IMR-90 (cell line): ENCODE data around the gene AUTS2. TPM values are rescaled to one million over a fixed set of nuclear protein-coding genes. Genes with fewer than 3 reads are reported as not detected.

ENCODE experiments used
- ATAC-seq: fragments of 200-7000 bp; cut with Tn5 transposase; 2 replicates; pipeline ENCODE4 v1.9.1; 2020; ENCODE audit warnings: low read depth, mild to moderate bottlenecking, moderate library complexity
- BruUV-seq: library from RNA; stranded (reverse); fragments of 400-500 nt; replicated peaks from 2 replicates; lab custom pipeline; 2021; lab: Mats Ljungman, UMichigan
- CTCF ChIA-PET: fragments of 300-600 bp; formaldehyde crosslinking; extraction: SDS; loops from one replicate; lab custom pipeline; 2021; ENCODE audit warnings: antibody characterized with exemption; lab: Yijun Ruan, JAX
- POLR2A ChIA-PET: fragments of 300-600 bp; sonication (Branson Sonifier 250); formaldehyde crosslinking; loops from one replicate; lab custom pipeline; 2022; ENCODE audit warnings: antibody characterized with exemption; ENCODE audit not compliant: unreplicated experiment; lab: Charles Lee
- DNase-seq: peaks from one replicate; pipeline ENCODE4 v3.0.0; 2013
- H2AFZ ChIP-seq: replicated peaks from 2 replicates; pipeline ENCODE3; 2013; ENCODE audit warnings: low read length, mild to moderate bottlenecking; ENCODE audit not compliant: poor library complexity
- H2AK5ac ChIP-seq: 2 replicates; pipeline ENCODE4 v1.6.1; 2013; ENCODE audit warnings: low read depth, low read length, inconsistent platforms
- H2AK9ac ChIP-seq: replicated peaks from 2 replicates; pipeline ENCODE3; 2013; ENCODE audit warnings: mild to moderate bottlenecking, low read depth, low read length, moderate library complexity; ENCODE audit not compliant: poor library complexity
- H2BK120ac ChIP-seq: 2 replicates; pipeline ENCODE4 v1.6.1; 2013; ENCODE audit warnings: low read depth, low read length, inconsistent platforms
- H2BK15ac ChIP-seq: 3 replicates; pipeline ENCODE4 v1.6.1; 2013; ENCODE audit warnings: low read depth, low read length, inconsistent platforms
- H2BK20ac ChIP-seq: 2 replicates; pipeline ENCODE4 v1.6.1; 2013; ENCODE audit warnings: low read depth, mild to moderate bottlenecking, inconsistent platforms, low read length, moderate library complexity
- H2BK5ac ChIP-seq: 2 replicates; pipeline ENCODE4 v1.6.1; 2013; ENCODE audit warnings: mild to moderate bottlenecking, low read depth, low read length, inconsistent platforms; ENCODE audit not compliant: poor library complexity, severe bottlenecking
- H3K14ac ChIP-seq: replicated peaks from 2 replicates; pipeline ENCODE4 v1.6.1; 2013; ENCODE audit warnings: low read depth, low read length, inconsistent platforms
- H3K18ac ChIP-seq: 2 replicates; pipeline ENCODE4 v1.6.1; 2013; ENCODE audit warnings: low read depth, low read length, control low read depth
- H3K23ac ChIP-seq: 2 replicates; pipeline ENCODE4 v1.6.1; 2013; ENCODE audit warnings: low read depth, low read length, inconsistent platforms
- H3K27ac ChIP-seq: 2 replicates; pipeline ENCODE4 v1.5.1; 2013; ENCODE audit warnings: mild to moderate bottlenecking, control low read depth, low read length; ENCODE audit not compliant: insufficient read depth
- H3K27me3 ChIP-seq: 2 replicates; pipeline ENCODE4 v1.6.1; 2013; ENCODE audit warnings: low read length; ENCODE audit not compliant: control insufficient read depth, insufficient read depth
- H3K36me3 ChIP-seq: 2 replicates; pipeline ENCODE4 v1.6.1; 2013; ENCODE audit warnings: low read length, mixed read lengths; ENCODE audit not compliant: control insufficient read depth, insufficient read depth
- H3K4ac ChIP-seq: 2 replicates; pipeline ENCODE4 v1.6.1; 2013; ENCODE audit warnings: low read depth, low read length, inconsistent platforms
- H3K4me1 ChIP-seq: 2 replicates; pipeline ENCODE4 v1.6.1; 2013; ENCODE audit warnings: low read length, mixed read lengths; ENCODE audit not compliant: control insufficient read depth, insufficient read depth
- H3K4me2 ChIP-seq: 2 replicates; pipeline ENCODE4 v1.6.1; 2013; ENCODE audit warnings: low read depth, mild to moderate bottlenecking, control low read depth, low read length, moderate library complexity
- H3K4me3 ChIP-seq: 2 replicates; pipeline ENCODE4 v1.5.1; 2013; ENCODE audit warnings: low read depth, mild to moderate bottlenecking, control low read depth, low read length, moderate library complexity; ENCODE audit not compliant: insufficient read depth
- H3K56ac ChIP-seq: 2 replicates; pipeline ENCODE4 v1.6.1; 2013; ENCODE audit warnings: low read length, inconsistent platforms; ENCODE audit not compliant: insufficient read depth; ENCODE audit errors: extremely low read depth
- H3K79me1 ChIP-seq, 2 experiments: 2 replicates each; pipeline ENCODE4 v1.6.1; 2013; ENCODE audit warnings: low read length in 2 of 2, inconsistent platforms in 1 of 2, low read depth in 1 of 2
- H3K9ac ChIP-seq: 2 replicates; pipeline ENCODE4 v1.6.1; 2013; ENCODE audit warnings: low read depth, low read length, control low read depth
- H3K9me1 ChIP-seq: 2 replicates; pipeline ENCODE4 v1.6.1; 2013; ENCODE audit warnings: low read length, inconsistent platforms; ENCODE audit not compliant: insufficient read depth
- H3K9me3 ChIP-seq: 2 replicates; pipeline ENCODE4 v1.6.1; 2013; ENCODE audit warnings: low read length; ENCODE audit not compliant: control insufficient read depth, insufficient read depth
- H4K20me1 ChIP-seq: 2 replicates; pipeline ENCODE4 v1.6.1; 2013; ENCODE audit warnings: low read length, inconsistent platforms; ENCODE audit not compliant: insufficient read depth
- H4K5ac ChIP-seq: 2 replicates; pipeline ENCODE4 v1.6.1; 2013; ENCODE audit warnings: mild to moderate bottlenecking, low read depth, low read length, control low read depth
- H4K8ac ChIP-seq, 2 experiments: 2 replicates each; pipeline ENCODE4 v1.6.1; 2013; ENCODE audit warnings: low read depth in 2 of 2, low read length in 2 of 2, control low read depth in 1 of 2, inconsistent platforms in 1 of 2
- H4K91ac ChIP-seq: 2 replicates; pipeline ENCODE4 v1.6.1; 2013; ENCODE audit warnings: low read depth, low read length, inconsistent platforms; ENCODE audit not compliant: insufficient read depth
- BHLHE40 ChIP-seq: fragments of 150-350 bp; IDR thresholded peaks from 2 replicates; pipeline ENCODE4 v1.6.1; 2016; ENCODE audit warnings: mild to moderate bottlenecking, low read depth, low read length
- FOS ChIP-seq: fragments of 150-350 bp; IDR thresholded peaks from 2 replicates; pipeline ENCODE4 v1.6.1; 2016; ENCODE audit warnings: low read depth, low read length
- MAFK ChIP-seq: IDR thresholded peaks from 2 replicates; pipeline ENCODE4 v1.6.1; 2012; ENCODE audit warnings: low read depth, low read length, improper control_type of control experiment
- NFE2L2 ChIP-seq: fragments of 150-350 bp; IDR thresholded peaks from 2 replicates; pipeline ENCODE4 v1.6.1; 2016; ENCODE audit warnings: low read depth, mild to moderate bottlenecking, low read length
- POLR2A ChIP-seq: IDR thresholded peaks from 2 replicates; pipeline ENCODE4 v1.6.1; 2012; ENCODE audit warnings: mild to moderate bottlenecking, low read depth, low read length
- RAD21 ChIP-seq: IDR thresholded peaks from 2 replicates; pipeline ENCODE4 v1.6.1; 2012; ENCODE audit warnings: low read length, improper control_type of control experiment
- RCOR1 ChIP-seq: IDR thresholded peaks from 2 replicates; pipeline ENCODE4 v1.6.1; 2012; ENCODE audit warnings: mild to moderate bottlenecking, low read length, improper control_type of control experiment; ENCODE audit not compliant: insufficient replicate concordance
- RFX5 ChIP-seq: IDR thresholded peaks from 2 replicates; pipeline ENCODE4 v1.8.0; 2012; ENCODE audit warnings: low read depth, mild to moderate bottlenecking, low read length, moderate library complexity
- WGBS, 2 experiments: methylation state at CpG; one replicate each; pipeline versions ENCODE4 v1.1.5 to v1.1.7; 2013; ENCODE audit warnings: missing lambda C conversion rate in 2 of 2; ENCODE audit not compliant: insufficient read length in 1 of 2; ENCODE audit errors: extremely low coverage in 2 of 2; 5-methylcytosine and 5-hydroxymethylcytosine counted together
- dilution Hi-C: fragments of 300-500 bp; cut with HindIII; formaldehyde crosslinking; loops from one replicate; pipeline ENCODE4 v1.14.3; 2018; ENCODE audit warnings: low sequenced_read_pairs; ENCODE audit not compliant: unreplicated experiment
- in situ Hi-C: fragments of 300-500 bp; cut with MboI; formaldehyde crosslinking; loops from 3 replicates; pipeline ENCODE4 v1.14.3; 2019; ENCODE audit warnings: low sequenced_read_pairs, inconsistent platforms, mixed read lengths
- intact Hi-C: fragments of 100-400 bp; cut with micrococcal nuclease; formaldehyde crosslinking; loops from 2 replicates; pipeline ENCODE4 v1.10.0; 2022
- polyA plus RNA-seq, 3 experiments: library from polyadenylated mRNA; depleted of rRNA; stranded (reverse); fragments of >200 nt; gene quantifications; 2 replicates each; pipeline ENCODE4 v1.2.3, GENCODE V29; 2012; ENCODE audit warnings: low replicate concordance in 1 of 3
- total RNA-seq: library from RNA; depleted of rRNA; stranded (reverse); fragments of >200 nt; gene quantifications from 2 replicates; pipeline ENCODE4 v1.2.3, GENCODE V29; 2012
- TF ChIP-seq, protein P1 (sequence below): fragments of 150-350 bp; IDR thresholded peaks from 2 replicates; pipeline ENCODE4 v1.6.1; 2016; ENCODE audit warnings: low read depth, mild to moderate bottlenecking, low read length, moderate library complexity, borderline replicate concordance

The AUTS2 gene
- total and polyA plus RNA-seq, 2 of the 4 experiments (the other 2 are of a cell fraction) = 0.90 to 3.0 TPM

DNA sequence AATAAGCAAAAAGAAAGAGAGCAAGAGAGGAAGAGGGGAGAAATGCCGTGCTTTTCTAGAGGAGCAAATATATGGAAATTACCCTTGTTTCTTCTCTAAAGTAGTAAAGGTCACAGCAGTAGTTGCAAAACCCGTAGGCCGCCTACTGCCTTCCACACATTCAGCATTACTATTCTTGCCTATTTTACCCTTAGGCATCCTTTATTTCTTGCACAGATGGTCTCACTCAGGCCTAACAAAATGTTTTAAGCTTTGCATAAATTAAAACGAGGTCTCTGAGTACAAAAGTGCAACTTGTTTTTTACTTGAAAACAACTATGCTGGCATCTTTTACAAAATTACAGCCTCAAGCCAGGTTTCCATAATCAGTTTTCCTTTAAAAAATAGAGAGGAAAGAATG is 644.6 kb downstream of the AUTS2 start:
- H3K4me3 ChIP-seq = no peak overlapping the region
- H3K9me1 ChIP-seq = no peaks in the 10 kb centered on the region
- no peak for DNase-seq
- ChIA-PET CTCF (no interaction called here), POLR2A (no interaction called here)
- peaks cover 2% of the 10 kb centered on the region; the same call in 1 of the 2 replicates for H3K9me3 ChIP-seq
- H2AFZ ChIP-seq = no peak overlapping the region
- H4K8ac ChIP-seq = no peak overlapping the region
- no peaks in the 10 kb centered on the region for H3K4me1 ChIP-seq
- no peak overlapping the region for H3K18ac ChIP-seq
- no peak overlapping the region for H3K14ac ChIP-seq
- no peaks in the 10 kb centered on the region for H3K36me3 ChIP-seq
- TF ChIP-seq RFX5 = no peak
- TF ChIP-seq RCOR1 = no peak
- no peak for TF ChIP-seq FOS
- TF ChIP-seq, protein P1, sequence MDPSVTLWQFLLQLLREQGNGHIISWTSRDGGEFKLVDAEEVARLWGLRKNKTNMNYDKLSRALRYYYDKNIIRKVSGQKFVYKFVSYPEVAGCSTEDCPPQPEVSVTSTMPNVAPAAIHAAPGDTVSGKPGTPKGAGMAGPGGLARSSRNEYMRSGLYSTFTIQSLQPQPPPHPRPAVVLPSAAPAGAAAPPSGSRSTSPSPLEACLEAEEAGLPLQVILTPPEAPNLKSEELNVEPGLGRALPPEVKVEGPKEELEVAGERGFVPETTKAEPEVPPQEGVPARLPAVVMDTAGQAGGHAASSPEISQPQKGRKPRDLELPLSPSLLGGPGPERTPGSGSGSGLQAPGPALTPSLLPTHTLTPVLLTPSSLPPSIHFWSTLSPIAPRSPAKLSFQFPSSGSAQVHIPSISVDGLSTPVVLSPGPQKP = no peak
- TF ChIP-seq MAFK = no peak
- TF ChIP-seq POLR2A = no peak
- no peak for TF ChIP-seq NFE2L2
- TF ChIP-seq RAD21 = no peak
- TF ChIP-seq BHLHE40 = no peak
- no peak overlapping the region for H2BK20ac ChIP-seq
- H3K79me1 ChIP-seq = no peaks in the 10 kb centered on the region
- H3K4ac ChIP-seq = no peak overlapping the region
- H3K9ac ChIP-seq = no peak overlapping the region
- no peaks in the 10 kb centered on the region for H3K27me3 ChIP-seq
- no peak overlapping the region for H2AK5ac ChIP-seq
- no peak overlapping the region for H3K56ac ChIP-seq
- intact Hi-C loops = no loop called here
- H2BK5ac ChIP-seq = no peak overlapping the region
- H2BK120ac ChIP-seq = no peak overlapping the region
- in situ Hi-C loops = no loop called here
- H3K4me2 ChIP-seq = no peak overlapping the region
- dilution Hi-C loops = no loop called here
- WGBS, 2 experiments = no CpG with 5 or more reads among the region's 4 CpGs
- no peak for ATAC-seq
- H2BK15ac ChIP-seq = no peak overlapping the region
- BruUV-seq = no TSS peak
- no peak overlapping the region for H3K27ac ChIP-seq
- no peak overlapping the region for H2AK9ac ChIP-seq
- no peaks in the 10 kb centered on the region for H4K20me1 ChIP-seq
- no peak overlapping the region for H3K23ac ChIP-seq
- H4K91ac ChIP-seq = no peak overlapping the region
- no peak overlapping the region for H4K5ac ChIP-seq
